PFSK-1 (cell line): Measurements from ENCODE around the gene AKAP9.

Experiments
- FOXP2 ChIP-seq: optimal IDR thresholded peaks from 2 replicates; pipeline ENCODE3; 2011; ENCODE audit warnings: borderline replicate concordance, control low read depth, inconsistent platforms; ENCODE audit not compliant: insufficient read depth; ENCODE audit errors: extremely low read length, extremely low read depth
- POLR2AphosphoS5 ChIP-seq: IDR thresholded peaks from 2 replicates; pipeline ENCODE4 v1.6.1; 2012; ENCODE audit warnings: low read depth, mild to moderate bottlenecking, control low read depth, low read length, moderate library complexity
- SIN3A ChIP-seq: IDR thresholded peaks from 2 replicates; pipeline ENCODE4 v1.6.1; 2012; ENCODE audit warnings: mild to moderate bottlenecking, low read length, moderate library complexity, borderline replicate concordance; ENCODE audit not compliant: insufficient read depth
- TAF1 ChIP-seq: IDR thresholded peaks from 2 replicates; pipeline ENCODE4 v1.6.1; 2012; ENCODE audit warnings: low read length, control low read depth, borderline replicate concordance; ENCODE audit not compliant: insufficient read depth
- TF ChIP-seq, protein P1 (sequence below), 2 experiments: IDR thresholded peaks; 2 replicates each; pipeline versions ENCODE4 v1.6.1 to v1.8.0; 2011 to 2012; ENCODE audit warnings: low read depth in 2 of 2, low read length in 2 of 2, control low read depth in 1 of 2, inconsistent platforms in 1 of 2, mild to moderate bottlenecking in 1 of 2, moderate library complexity in 1 of 2; ENCODE audit not compliant: insufficient read depth in 1 of 2

- TF ChIP-seq TAF1: no peak
- TF ChIP-seq SIN3A: no peak
- TF ChIP-seq, protein P1, sequence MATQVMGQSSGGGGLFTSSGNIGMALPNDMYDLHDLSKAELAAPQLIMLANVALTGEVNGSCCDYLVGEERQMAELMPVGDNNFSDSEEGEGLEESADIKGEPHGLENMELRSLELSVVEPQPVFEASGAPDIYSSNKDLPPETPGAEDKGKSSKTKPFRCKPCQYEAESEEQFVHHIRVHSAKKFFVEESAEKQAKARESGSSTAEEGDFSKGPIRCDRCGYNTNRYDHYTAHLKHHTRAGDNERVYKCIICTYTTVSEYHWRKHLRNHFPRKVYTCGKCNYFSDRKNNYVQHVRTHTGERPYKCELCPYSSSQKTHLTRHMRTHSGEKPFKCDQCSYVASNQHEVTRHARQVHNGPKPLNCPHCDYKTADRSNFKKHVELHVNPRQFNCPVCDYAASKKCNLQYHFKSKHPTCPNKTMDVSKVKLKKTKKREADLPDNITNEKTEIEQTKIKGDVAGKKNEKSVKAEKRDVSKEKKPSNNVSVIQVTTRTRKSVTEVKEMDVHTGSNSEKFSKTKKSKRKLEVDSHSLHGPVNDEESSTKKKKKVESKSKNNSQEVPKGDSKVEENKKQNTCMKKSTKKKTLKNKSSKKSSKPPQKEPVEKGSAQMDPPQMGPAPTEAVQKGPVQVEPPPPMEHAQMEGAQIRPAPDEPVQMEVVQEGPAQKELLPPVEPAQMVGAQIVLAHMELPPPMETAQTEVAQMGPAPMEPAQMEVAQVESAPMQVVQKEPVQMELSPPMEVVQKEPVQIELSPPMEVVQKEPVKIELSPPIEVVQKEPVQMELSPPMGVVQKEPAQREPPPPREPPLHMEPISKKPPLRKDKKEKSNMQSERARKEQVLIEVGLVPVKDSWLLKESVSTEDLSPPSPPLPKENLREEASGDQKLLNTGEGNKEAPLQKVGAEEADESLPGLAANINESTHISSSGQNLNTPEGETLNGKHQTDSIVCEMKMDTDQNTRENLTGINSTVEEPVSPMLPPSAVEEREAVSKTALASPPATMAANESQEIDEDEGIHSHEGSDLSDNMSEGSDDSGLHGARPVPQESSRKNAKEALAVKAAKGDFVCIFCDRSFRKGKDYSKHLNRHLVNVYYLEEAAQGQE (IDR thresholded peaks at IDR 0.05; ENCODE audit: insufficient read depth in 1 of 2, low read depth in 2 of 2, low read length in 2 of 2): no peak
- no peak for TF ChIP-seq POLR2AphosphoS5
- TF ChIP-seq FOXP2: no peak
These were observed 111.5 kb downstream of the AKAP9 start for GRCh38 chr7:92052159-92052558.
